Skin of body (tissue), 2 donors: Measurements from ENCODE around the gene DCPS. TPM values are rescaled to one million over a fixed set of nuclear protein-coding genes. Genes with fewer than 3 reads are reported as not detected.
"Not testable (repeated sequence)": the region's sequence is repeated elsewhere in the genome, so short reads cannot be mapped to it uniquely, and the experiment has no call there.

ENCODE experiments used
- DNase-seq: peaks from one replicate; lab custom pipeline; 2025; lab: John Stamatoyannopoulos, UW
- total RNA-seq: library from RNA; depleted of rRNA; stranded (reverse); fragments of >200 nt; gene quantifications from one replicate; pipeline ENCODE4 v1.2.3, GENCODE V29; 2014

The DCPS gene
- total RNA-seq, 1 donor from 2014 or later: 6.3 TPM

DNA sequence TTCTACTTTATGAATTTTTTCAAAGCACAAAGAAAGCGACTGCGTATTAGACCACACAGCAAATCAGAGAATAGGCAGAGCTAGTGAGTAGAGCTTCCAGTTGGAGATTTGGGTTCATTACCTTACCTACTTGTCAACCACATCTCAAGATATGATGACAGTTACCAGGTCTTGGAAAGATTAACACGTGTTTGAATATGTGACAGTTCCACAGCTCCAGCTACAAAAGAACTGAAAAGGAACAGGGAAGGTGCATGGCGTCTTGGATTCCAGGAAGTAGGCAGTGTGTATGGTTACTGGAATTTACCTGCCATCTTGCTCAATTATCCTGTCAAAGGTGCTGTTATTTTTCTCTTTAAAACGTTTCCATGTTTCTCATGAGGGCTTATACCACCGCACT is 15.6 kb upstream of the DCPS start:
- DNase-seq: no peak

DNA sequence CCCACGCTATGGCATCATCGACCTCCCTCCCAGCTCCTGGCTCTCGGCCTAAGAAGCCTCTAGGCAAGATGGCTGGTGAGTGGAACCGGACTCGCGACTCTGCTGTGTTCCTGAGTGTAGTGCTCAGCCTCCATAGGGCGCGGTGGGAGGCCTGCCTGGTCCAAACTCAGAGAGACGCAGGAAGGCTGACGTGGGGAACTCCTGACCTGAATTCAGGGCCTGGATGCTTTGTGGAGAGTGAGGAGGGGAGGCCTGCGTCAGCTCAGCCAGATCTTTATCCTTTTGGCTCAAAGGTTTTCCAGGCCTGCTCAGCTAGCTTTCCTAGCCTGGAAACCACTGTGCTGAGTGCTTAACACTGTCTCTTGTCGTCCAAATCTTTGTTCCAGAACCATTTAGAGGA is 13.0 kb upstream of the DCPS start:
- no peak for DNase-seq

DNA sequence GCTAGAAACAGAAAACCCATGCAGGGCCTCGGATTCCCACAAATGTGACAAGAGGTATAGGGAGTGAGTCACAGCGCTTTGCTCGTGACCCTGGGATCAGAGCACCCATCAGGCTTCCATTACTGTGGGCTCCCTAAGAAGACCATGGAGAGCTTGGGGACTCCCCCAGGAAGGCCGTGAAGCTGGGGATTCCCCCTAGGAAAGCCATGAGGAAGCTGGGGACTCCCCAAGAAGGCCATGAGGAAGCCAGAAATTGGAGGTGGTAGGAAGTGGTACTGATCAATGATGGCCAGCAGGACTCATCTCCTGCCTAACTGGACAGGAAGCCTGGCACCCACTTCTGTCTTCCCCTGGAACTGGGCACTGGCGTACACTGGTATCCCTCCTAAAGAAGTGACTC is 10.1 kb upstream of the DCPS start:
- DNase-seq: no peak

GRCh38 chr11:126297004-126297403 is 6.9 kb upstream of the DCPS start:
- DNase-seq: no peak

- peak; percentile 65 for DNase-seq
These were observed 706 bp downstream of the DCPS start for GRCh38 chr11:126304457-126305075.

- no peak for DNase-seq
These were observed 1.8 kb downstream of the DCPS start for GRCh38 chr11:126305699-126306098.

DNA sequence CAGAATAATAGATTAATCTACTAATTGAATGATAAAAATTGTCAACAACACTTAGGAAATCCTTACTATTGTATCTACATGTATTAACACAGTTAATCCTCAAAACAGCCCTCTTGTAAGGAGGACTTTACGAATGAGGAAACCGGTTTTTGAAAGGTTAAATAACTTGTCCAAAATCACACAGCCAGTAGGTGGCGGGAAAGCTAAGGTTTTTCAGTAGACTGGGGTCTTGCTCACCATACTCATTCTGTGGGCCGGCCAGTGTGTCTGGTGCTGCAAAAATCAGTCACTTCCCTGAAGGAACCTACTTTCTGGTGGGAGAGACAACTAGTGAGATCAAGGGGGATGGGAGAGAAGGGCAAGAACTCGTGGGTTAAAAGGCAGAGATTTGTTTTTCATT is 3.8 kb downstream of the DCPS start:
- peak; percentile 64 for DNase-seq

DNA sequence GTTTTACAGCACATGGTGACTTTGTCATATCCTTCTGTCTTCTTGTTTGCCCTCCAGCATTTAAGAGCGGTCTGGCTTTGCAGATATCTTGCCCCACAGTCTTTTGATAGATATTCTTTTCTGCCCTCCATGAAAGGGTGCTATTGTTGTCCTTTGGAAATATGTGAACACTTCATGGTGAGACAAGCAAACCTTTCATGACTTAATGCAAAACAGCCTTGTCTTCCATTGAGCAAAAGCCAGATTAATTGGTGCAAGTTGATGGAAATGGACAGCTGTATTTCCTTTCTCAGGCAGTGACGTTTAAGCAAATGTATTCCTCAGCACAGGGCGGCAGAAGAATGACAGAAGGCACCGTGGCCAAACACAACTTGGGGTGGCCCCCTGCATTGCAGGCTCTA is 4.4 kb downstream of the DCPS start:
- peak; percentile 80 for DNase-seq

- not testable (repeated sequence) for DNase-seq
These were observed 4.9 kb downstream of the DCPS start for GRCh38 chr11:126308771-126309170.

- DNase-seq: peak; percentile 57
These were observed 6.5 kb downstream of the DCPS start for GRCh38 chr11:126310200-126310991.

GRCh38 chr11:126310992-126311310 is 7.1 kb downstream of the DCPS start:
- DNase-seq: no peak

DNA sequence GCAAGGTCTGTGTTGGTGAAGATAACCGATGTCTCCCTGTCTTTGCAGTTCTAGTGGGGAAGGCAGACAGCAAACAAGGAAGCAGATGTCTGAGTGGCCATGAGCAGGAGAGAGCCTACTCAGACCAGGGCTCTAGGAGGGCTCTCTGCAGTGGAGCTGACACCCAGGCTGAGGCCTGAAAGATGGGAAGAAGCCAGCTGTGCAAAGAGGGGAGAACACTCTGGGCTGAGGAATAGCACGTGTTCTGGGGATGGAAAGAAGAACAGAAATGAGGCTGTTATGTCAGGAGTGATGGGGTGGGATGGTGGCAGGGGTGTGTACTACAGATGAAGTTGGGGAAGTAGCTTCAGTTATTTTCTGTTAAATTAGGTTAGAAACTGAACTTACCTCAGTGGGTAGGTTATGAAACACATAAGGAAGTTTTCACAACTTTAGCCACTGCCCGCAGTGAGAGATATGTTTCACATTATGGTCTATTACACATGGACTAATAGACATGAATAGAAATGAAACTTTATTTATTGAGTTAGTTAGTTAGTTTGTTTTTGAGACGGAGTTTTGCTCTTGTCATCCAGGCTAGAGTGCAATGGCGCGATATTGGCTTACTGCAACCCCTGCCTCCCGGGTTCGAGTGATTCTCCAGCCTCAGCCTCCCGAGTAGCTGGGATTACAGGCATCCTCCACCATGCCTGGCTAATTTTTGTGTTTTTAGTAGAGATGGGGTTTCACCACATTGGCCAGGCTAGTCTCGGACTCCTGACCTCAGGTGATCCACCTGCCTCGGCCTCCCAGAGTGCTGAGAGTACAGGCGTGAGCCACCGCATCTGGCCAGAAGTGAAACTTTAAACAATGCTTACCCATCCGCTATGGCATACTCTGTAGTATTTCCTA is 7.8 kb downstream of the DCPS start:
- DNase-seq: no peak

- no peak for DNase-seq
These were observed 9.1 kb downstream of the DCPS start for GRCh38 chr11:126312961-126313360.

GRCh38 chr11:126313826-126314225 is 10.0 kb downstream of the DCPS start:
- DNase-seq: no peak

- no peak for DNase-seq
These were observed 13.5 kb downstream of the DCPS start for GRCh38 chr11:126317432-126317755.

GRCh38 chr11:126317756-126318573 is 14.1 kb downstream of the DCPS start:
- peak; percentile 95 for DNase-seq

GRCh38 chr11:126318574-126319373 is 14.9 kb downstream of the DCPS start:
- DNase-seq: peak; percentile 99

GRCh38 chr11:126319374-126319740 is 15.5 kb downstream of the DCPS start:
- DNase-seq: no peak

DNA sequence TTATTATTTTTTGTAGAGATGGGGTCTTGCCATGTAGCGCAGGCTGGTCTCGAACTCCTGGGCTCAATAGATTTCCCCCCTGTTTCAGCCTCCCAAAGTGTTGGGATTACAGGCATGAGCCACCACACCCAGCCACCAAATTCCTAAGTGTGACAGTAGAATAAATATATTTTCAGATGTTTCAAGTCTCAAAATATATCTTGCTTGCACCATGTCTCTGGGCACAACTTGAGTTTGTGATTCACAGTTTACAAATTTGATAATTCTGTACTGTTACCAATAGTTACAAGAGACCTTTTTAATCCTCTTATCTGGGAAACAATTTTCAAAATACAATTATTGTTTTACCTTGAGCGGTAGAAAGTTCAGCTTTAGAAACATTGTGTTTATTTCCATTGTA is 19.1 kb downstream of the DCPS start:
- DNase-seq: no peak

- DNase-seq: no peak
These were observed 23.6 kb downstream of the DCPS start for GRCh38 chr11:126327281-126328000.
